HG02870 (cell line): ENCODE data around the gene SELPLG.
A peak's percentile ranks its signal among the peaks of the same experiment; 100 is the strongest.
"Not testable (repeated sequence)": the region's sequence is repeated elsewhere in the genome, so short reads cannot be mapped to it uniquely, and the experiment has no call there.

Experiments
- ATAC-seq: cut with Tn5 transposase; IDR thresholded peaks from one replicate; pipeline ENCODE4 v1.9.1; 2021; ENCODE audit warnings: mild to moderate bottlenecking, moderate library complexity; ENCODE audit not compliant: unreplicated experiment

Gene SELPLG, protein sequence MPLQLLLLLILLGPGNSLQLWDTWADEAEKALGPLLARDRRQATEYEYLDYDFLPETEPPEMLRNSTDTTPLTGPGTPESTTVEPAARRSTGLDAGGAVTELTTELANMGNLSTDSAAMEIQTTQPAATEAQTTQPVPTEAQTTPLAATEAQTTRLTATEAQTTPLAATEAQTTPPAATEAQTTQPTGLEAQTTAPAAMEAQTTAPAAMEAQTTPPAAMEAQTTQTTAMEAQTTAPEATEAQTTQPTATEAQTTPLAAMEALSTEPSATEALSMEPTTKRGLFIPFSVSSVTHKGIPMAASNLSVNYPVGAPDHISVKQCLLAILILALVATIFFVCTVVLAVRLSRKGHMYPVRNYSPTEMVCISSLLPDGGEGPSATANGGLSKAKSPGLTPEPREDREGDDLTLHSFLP

DNA sequence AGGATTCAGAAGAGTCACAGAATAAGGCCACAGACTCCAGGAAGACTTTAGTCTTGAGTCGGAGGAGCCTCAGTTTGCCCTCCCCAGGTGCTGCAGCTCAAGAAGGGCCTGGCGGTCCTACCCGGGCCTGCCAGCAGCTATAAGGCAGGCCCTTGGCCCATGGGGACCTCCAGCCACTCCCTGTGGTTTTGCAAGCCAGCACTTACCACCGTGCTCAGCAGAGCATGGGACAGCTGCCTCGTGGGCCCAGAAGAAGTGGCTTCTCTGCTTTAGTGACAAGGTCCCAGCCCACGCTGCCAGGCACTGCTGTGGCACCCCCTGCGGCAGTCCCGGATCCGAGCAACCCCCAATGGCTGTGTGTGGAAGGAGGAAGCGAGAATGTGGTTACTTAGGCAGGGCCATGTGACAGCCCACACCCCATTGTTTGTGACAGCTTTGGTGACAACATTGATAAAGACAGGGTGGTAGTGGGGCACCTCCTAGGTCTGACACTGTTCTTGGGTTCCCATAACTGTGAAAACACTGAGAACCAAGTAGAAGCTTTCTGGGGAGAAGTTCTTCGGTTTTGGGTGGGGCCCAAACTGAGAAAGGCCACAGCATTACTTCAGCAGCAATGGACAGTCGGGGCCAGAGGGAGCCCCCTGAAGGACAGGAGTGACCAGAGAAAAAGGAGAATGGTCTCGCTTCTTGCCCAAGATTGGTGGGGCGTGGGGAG lies at the start of gene SELPLG:
Gene SELPLG, minus strand, starts transcription at position 361 of the 715 bp plus-strand sequence. CDS start 9,587 bp downstream, outside the sequence.
- ATAC-seq = peak; percentile 44

DNA sequence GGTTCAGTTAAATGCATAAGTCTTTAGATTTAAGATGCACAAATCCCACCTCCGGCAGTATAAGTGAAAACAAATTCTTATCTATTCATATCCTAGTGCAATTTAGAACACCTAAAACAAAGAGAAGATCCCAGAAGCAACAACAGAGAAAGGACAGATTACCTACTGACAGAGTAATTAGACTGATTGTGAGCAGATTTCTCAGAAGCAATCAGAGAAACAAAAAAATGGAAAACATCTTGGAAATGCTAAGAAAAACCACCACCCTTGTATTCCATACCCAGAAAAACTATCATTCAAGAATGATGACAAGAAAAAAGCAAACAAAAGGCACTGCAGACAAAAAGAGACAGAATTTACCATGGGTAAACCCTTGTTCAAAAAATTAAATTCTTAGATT lies 47.6 kb upstream of the SELPLG start:
- no peak for ATAC-seq

DNA sequence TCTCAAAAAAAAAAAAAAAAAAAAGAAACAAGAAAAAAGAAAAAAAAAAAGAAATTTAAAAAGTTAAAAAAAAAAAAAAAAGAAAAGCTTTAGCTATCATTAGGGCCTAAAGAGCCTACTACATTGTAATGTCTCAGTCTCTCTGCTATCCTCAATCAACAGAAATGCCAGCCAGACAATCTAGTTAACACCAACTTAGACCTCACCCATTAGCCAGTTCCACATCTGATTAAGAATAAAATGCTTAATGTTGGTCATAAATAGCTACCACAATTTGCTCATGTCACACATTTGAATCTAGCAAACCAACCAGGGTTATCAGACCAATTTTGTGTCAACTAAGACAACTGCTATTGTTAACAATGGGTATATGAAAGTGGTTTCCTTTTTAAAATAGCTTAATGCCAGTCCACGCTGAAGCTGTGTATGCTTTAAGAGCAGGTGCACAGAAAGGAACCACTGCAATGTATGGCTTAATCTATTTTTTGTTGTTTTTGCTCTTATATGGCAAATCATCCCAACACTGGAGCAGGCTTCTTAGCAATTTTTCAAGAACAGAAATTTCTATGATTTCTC lies 45.5 kb upstream of the SELPLG start:
- ATAC-seq = no peak

DNA sequence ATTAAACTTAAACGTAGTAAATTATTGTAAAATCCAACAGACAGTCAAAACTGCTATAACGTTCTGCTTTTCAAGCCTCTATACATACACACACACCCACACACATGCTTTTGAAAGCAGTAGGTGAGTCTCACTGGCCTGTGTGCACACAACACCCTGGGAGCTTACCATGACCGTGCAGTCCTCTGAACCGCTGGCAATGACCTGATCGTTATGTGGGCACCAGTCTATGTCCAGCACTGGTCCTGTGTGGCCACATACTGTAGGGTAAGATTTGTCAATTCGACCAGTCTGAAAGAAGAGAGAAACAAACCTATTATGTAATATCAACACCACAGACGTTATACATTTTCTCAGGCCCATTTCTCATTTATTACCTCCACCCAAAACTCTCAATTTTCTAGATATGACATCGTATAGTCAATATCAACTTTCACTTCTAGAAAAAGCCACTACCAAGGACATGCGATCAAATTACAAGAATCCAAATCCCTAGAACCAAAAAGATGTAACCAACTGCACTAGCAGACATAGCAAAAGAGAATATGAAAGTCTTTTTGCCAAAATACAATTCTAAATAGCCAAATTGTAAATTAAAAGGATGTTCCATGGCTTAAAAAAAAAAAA lies 44.5 kb upstream of the SELPLG start:
- no peak for ATAC-seq

DNA sequence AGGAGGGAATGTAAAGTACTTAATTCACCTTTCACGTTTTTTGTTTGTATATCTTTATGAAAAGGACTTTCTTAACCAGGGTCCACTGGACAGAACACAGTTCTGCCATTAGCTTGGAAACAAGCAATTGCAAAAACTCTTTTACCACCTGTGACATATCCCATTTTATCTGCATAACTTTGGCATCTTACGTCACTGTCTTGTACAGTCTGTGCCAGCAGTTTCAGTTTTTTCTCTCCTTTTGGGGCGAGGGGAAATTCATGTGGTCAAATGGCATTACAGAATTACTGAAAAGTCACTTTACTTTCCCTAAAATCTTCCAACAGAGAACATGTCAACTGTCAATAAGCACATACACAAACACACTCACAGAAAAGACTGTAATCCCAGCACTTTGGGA lies 43.7 kb upstream of the SELPLG start:
- ATAC-seq = no peak

DNA sequence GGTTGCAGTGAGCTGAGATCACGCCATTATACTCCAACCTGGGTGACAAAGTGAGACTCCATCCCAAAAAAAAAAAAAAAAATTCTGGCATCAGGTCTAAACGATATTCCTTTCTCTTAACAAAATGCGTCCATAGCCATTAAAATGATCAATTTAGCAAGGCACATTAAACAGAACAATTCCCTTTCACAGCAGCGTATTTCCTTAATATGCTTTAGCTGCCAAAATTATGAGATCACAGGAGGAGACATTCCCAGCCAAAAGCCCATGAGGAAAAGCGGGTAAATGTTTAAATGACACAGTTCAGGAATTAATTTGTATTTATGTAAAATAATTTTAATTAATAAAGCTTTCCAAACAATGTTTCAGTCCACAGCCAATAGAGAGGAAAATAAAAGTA lies 43.0 kb upstream of the SELPLG start:
- ATAC-seq = no peak

DNA sequence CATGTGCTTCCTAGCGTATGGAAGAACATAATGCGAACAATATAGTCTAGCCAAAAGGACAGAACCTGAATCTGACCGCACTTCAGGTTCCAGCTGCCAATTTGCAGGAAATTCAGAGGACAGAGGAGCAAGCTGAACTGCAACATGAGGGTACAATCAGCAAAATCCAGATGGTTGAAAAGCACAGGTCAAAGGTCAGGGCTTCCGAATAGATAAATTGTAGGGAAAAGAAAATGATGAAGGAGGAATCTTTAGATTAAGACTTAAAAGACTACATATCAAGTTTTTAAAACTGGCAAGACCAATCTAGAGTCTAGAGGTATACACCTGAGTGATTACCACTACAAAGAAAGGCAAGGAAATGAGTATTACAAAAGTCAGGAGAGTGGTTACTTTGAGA lies 42.1 kb upstream of the SELPLG start:
- no peak for ATAC-seq

DNA sequence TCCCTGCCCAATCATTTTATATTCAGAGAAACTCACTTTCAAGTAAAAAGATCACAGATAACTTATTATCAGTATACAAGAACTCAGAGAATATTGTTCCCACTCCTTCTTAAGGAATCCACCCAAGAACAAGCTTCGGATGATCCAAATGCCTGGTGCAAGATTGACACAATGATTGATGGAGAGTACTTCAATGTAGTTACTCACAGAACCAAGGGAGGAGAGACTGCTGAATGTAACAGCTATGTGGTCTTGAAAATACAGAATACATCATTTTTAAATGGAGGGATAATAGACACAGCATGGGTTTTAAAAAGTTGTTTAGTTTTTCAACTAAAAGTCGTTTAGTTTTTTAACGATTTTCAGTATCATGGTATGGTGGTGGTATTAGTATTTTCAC lies 38.4 kb upstream of the SELPLG start:
- ATAC-seq = no peak

DNA sequence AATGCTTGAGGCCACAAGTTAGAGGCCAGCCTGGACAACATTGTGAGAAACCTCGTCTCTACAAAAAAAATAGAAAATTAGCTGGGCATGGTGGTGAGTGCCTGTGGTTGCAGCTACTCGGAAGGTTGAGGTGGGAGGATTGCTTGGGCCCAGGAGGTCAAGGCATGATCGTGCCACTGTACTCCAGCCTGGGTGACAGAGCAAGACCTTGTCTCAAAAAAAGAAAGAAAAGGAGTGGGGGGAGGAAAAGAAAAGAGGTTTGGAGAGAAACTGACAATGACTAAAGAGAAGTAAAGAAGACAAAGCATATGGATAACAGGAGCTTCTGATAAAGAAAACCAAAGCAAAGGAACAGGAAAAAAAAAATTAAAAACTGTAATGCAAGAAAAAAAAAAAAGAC lies 37.4 kb upstream of the SELPLG start:
- no peak for ATAC-seq

DNA sequence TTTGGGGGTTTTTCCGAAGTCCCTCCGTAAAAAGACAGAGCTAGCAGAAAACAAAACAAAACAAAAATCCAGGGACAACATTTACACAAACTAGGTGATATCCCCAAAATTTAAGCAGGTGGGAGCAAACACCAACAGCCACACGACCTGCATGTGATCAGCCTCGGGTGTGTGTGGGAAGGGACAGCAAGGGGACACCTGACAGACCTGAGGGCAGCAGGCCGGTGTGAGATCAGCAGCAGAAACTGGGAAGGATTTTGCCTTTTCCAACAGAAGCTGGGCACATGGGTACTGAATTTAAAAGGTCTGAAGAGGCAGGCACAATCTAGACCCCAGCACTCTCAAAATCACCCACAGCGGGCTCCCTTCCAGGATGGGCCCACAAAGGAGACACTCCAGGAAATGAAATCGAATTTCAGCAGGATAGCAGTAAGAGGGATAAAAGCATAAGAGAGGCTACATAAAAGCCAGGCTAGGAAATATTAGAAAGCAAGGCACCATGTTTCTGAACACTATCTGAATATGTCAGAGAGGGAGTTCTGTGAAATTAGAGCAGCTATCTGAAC lies 36.5 kb upstream of the SELPLG start:
- ATAC-seq = no peak

DNA sequence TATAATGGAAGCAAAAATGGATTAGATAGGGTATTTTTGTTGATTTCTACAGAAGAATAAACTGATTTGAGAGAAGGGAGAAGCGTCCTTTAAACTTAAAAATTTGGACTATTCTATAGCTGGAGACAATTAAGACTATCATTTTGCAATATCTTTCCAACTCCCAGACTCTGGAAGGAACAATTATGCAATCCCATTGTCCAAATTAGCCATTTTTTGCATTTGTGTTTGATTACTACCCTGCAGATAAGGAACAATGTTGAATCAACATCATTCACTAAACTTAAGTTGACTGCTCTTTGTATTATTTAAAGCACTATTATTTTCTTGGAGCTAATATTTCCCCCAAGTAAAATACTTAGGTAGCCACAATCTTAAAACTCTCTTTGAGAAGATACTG lies 34.8 kb upstream of the SELPLG start:
- no peak for ATAC-seq

DNA sequence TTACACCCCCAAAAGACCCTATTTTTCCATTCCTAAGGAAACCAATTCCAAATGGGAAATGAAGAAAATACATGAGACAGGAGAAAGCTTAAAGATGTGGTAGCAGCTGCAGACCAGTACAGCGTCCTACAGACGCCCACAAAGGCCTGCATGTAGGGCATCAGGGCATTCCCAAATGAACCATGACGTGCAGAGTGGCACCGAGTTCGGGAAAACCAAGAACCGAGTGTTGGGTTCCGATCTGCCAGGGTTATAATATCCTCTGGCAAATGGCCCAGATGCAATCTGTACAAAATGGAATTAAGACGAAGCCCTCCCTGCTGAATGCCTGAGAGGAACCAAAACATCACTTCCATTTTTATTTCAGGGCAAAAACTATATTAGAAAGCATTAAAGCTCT lies 34.4 kb upstream of the SELPLG start:
- ATAC-seq = no peak

DNA sequence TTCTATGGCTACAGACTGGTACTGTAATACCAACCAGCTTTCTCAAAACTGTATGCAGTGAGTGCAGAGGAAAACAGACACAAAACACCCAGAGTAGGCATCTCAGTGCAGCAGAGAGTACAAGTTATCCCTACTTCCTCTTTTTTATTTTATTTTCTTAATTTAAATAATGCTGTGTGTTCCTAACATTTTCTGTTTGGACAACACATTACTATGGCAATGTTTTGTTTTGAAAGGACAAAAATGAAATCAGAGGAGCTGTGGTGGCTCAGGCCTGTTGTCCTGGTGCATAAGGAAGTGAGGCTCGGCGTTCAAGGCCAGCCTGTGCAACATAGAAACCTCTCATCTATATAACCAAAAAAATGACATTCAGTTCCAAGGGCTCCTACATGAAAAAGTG lies 33.7 kb upstream of the SELPLG start:
- ATAC-seq = no peak

DNA sequence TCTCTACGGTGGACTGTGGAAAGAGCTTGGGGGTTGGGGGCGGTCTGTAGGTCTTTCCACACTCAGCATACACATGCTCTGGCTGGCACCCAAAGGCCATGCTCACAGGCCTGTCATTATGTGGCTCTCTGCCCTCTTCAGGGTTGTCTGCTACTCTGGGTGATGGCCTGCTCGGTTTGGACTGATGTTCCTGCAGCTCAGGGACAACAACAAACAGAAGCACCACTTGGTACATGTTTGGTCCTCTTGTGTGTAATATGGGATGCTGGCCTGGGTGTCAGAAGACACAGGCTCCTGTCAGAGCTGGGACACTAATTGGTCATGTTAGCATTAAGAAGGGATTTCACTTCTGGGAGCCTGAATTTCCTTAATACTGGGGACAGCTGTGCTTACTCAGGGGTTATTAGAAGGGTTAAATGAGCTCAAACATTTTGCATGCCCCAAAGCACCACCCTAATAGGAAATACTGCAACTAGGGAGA lies 32.7 kb upstream of the SELPLG start:
- no peak for ATAC-seq

DNA sequence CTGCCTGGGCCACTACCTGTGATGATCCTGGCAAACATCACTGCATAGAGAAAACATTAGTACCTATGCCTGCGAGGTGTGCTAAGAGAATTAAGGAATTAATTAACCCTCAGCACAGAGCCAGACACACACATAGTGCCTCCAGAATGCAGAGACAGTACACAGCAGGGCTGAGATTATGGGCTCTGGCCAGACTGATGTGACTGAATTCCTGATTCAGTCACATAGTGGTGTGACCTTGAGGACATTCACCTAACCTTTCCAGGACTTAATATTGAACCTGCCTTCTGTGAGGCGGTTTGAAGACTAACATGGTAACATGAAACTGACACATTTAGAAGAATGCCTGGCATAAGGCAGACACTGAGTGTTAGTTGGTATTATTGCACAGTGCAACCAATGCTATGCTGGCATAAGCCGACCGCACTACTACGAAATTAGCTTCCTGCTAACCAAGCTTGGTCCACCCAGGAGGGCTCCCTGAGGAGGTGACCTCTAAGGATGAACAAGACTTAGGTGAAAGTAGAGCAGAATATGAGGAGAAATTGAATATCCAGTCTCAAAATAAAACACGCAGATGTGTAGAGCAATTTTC lies 32.0 kb upstream of the SELPLG start:
- ATAC-seq = no peak

DNA sequence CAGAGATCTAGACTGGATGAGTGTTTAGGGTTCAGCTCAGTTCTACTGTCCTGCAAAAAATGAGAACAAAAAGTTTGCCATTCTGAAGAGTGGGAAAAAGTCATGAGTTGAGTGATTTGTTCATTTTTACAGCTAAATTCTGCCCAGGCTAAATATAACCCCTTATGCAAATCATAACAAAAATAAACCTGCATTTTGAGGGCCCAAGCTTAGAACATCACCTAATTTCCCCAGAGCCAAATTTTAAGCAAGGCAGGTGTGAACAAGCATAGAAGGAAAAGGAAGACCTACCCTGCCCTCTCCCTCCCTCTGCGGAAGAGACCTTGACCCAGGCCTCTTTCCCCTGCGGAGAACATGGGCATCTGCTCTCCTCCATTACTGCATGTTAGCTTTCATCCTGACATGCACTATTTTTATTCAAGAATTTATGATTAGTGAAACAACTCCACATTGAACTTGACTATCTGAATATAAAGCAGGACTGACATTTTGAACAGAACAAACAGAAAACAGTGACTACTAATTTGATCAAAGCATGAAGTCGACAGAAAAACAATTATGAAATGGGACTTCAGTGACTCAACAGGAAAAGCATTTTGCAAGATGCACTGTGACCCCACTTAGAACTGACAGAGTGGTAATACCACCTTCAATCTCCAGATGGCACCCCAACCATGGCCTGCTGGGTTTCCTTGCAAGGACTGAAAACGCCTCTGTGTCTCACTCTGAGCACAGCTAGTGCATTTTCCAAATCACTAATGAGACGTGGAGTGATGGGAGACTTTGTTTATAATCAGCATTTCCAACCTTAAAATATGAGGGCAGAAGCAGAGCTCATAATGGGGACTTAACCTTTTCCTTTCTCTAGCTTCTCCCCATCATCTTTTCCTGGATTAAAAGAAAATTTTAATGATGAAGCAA lies 30.9 kb upstream of the SELPLG start:
- peak; percentile 74 for ATAC-seq

DNA sequence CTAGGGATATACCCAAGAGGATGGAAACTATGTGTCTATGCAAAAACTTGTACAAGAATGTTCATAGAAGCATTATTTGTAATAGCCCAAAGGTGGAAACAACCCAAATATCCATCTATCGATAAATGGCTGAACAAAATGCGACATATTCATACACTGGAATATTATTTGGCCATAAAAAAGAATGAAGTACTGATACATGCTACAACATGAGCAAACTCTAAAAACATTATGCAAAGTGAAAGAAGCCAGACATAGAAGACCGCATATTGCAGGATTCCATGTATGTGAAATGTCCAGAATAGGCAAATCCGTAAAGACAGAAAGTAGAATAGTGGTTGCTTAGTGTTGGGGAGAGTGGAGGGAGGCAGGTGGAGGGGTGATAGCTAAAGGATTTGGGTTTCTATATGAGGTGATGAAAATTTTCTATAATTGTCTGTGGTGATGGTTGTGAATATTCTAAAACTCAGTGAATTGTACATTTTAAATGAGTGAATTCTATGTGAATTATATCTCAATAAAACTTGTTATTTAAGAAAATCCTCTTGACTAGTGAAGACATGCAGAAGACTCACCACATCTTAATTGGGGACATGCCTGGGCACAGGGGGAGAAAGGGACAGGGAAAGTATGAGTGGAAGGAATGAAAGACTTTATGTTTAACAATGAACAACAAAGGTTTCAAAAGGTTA lies 29.8 kb upstream of the SELPLG start:
- no peak for ATAC-seq

DNA sequence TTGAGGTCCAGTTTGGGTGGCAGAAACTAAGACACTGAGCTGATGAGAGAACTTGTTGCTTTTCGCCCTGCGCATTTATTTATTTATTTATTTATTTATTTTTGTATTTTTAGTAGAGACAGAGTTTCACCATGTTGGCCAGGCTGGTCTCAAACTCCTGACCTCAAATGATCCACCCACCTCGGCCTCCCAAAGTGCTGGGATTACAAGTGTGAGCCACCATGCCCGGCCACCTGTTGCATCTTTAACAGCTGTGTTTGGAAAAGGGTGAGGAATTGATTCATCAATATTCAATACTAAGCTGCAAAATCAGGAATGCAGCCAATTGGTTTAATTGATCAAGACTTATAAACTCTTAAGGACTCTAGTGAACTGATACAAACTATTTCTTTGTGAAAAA lies 24.4 kb upstream of the SELPLG start:
- ATAC-seq = not testable (repeated sequence)

DNA sequence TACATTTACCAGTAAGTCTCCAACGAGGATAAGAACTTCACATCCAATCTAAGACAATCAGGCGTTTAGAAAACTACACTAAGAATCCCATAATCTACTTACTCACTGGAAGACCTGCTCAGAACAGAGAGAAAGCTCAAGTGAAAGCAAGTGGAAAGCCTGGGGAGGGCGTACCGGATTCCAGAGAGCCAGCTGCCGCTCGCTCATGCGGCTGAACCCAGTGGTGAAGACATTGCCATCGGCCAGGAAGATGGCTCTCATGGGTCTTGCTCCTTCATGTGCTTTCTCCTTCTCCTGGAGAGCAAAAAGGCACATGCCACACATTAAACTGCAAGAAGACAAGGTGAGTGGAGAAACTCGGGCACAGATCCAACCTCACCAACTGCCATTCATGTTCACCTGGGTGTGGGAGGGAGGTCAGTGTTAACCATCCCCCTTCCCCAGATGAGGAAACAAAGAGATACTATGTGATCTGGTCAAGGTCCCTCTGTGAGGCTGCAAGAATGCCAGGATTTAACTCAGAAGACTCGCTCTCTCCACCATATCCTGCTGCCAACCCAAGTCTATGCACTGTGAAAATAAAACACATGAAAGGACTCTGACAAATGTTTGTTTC lies 23.5 kb upstream of the SELPLG start:
- no peak for ATAC-seq
